ENCODE measurements around the gene FIGN.

The FIGN gene

GRCh38 chr2:163611557-163611906 lies 124.3 kb downstream of the FIGN start:
- Histone ChIP-seq H3K27ac (ENCODE audit: low read depth, low read length) (no peak overlapping the region), H3K4me1 (ENCODE audit: control insufficient read depth in 5 of 5, insufficient read depth in 5 of 5, low read length in 5 of 5) (peaks cover 0 to 22% (median 11%) of the 10 kb centered on the region in 5 donors), H3K4me3 (ENCODE audit: low read depth in 1 of 5, low read length in 5 of 5) (peak overlapping the region; percentile 30 to 53 (median 38)), H3K9me3 (ENCODE audit: control insufficient read depth in 5 of 5, low read length in 5 of 5) (no peaks in the 10 kb centered on the region), H3K9ac (ENCODE audit: low read length in 5 of 5) (no peak overlapping the region), H3K27me3 (ENCODE audit: control insufficient read depth in 5 of 5, insufficient read depth in 4 of 5, low read length in 5 of 5) (no peaks in the 10 kb centered on the region), H3K36me3 (ENCODE audit: control insufficient read depth in 5 of 5, insufficient read depth in 5 of 5, low read length in 5 of 5) (peaks cover 0 to 21% (median 14%) of the 10 kb centered on the region in 5 donors)

- no peak overlapping the region for H3K9ac ChIP-seq (ENCODE audit: low read length in 5 of 5)
- peaks cover 0 to 21% (median 14%) of the 10 kb centered on the region in 5 donors for H3K36me3 ChIP-seq (ENCODE audit: control insufficient read depth in 5 of 5, insufficient read depth in 5 of 5, low read length in 5 of 5)
- H3K4me3 ChIP-seq (ENCODE audit: low read depth in 1 of 5, low read length in 5 of 5): peak overlapping the region; percentile 30 to 53 (median 38)
- peaks cover 0 to 22% (median 11%) of the 10 kb centered on the region in 5 donors for H3K4me1 ChIP-seq (ENCODE audit: control insufficient read depth in 5 of 5, insufficient read depth in 5 of 5, low read length in 5 of 5)
- H3K27ac ChIP-seq (ENCODE audit: low read depth, low read length): no peak overlapping the region
- H3K27me3 ChIP-seq (ENCODE audit: control insufficient read depth in 5 of 5, insufficient read depth in 4 of 5, low read length in 5 of 5): no peaks in the 10 kb centered on the region
- no peaks in the 10 kb centered on the region for H3K9me3 ChIP-seq (ENCODE audit: control insufficient read depth in 5 of 5, low read length in 5 of 5)
Measured at GRCh38 chr2:163610817-163611556, 124.8 kb downstream of the FIGN start.

- Histone ChIP-seq H3K4me1 (ENCODE audit: control insufficient read depth in 5 of 5, insufficient read depth in 5 of 5, low read length in 5 of 5) (peaks cover 0 to 10% (median 6%) of the 10 kb centered on the region in 5 donors), H3K27me3 (ENCODE audit: control insufficient read depth in 5 of 5, insufficient read depth in 4 of 5, low read length in 5 of 5) (no peaks in the 10 kb centered on the region), H3K36me3 (ENCODE audit: control insufficient read depth in 5 of 5, insufficient read depth in 5 of 5, low read length in 5 of 5) (peaks cover 0 to 21% (median 14%) of the 10 kb centered on the region in 5 donors), H3K4me3 (ENCODE audit: low read depth in 1 of 5, low read length in 5 of 5) (no peak overlapping the region), H3K9me3 (ENCODE audit: control insufficient read depth in 5 of 5, low read length in 5 of 5) (no peaks in the 10 kb centered on the region), H3K9ac (ENCODE audit: low read length in 5 of 5) (no peak overlapping the region), H3K27ac (ENCODE audit: low read depth, low read length) (no peak overlapping the region)
Measured at GRCh38 chr2:163607630-163608029, 128.2 kb downstream of the FIGN start.

DNA sequence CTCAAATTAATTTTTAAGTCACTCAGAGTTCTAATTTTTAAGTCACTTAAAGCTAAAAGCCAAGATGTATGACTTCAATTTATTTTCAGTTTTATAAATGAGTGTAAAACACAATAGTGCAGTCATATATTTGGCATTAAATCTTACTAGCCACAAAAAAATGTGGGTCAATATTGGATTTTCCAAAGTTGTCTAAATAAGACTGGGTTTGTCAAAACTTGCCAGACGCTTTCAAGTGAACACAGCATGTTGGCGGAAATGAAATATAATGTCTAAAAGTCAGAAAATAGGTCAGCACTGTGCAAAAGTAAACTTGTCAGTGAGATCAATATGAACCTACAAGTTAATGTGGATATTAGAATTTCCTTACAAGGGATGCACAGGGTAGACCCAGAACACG lies 128.9 kb downstream of the FIGN start:
- Histone ChIP-seq H3K27me3 (ENCODE audit: control insufficient read depth in 5 of 5, insufficient read depth in 4 of 5, low read length in 5 of 5) (no peaks in the 10 kb centered on the region), H3K36me3 (ENCODE audit: control insufficient read depth in 5 of 5, insufficient read depth in 5 of 5, low read length in 5 of 5) (peaks cover 0 to 21% (median 14%) of the 10 kb centered on the region in 5 donors), H3K4me3 (ENCODE audit: low read depth in 1 of 5, low read length in 5 of 5) (no peak overlapping the region), H3K9ac (ENCODE audit: low read length in 5 of 5) (no peak overlapping the region), H3K4me1 (ENCODE audit: control insufficient read depth in 5 of 5, insufficient read depth in 5 of 5, low read length in 5 of 5) (peaks cover 0 to 15% (median 6%) of the 10 kb centered on the region in 5 donors), H3K9me3 (ENCODE audit: control insufficient read depth in 5 of 5, low read length in 5 of 5) (no peaks in the 10 kb centered on the region), H3K27ac (ENCODE audit: low read depth, low read length) (no peak overlapping the region)

DNA sequence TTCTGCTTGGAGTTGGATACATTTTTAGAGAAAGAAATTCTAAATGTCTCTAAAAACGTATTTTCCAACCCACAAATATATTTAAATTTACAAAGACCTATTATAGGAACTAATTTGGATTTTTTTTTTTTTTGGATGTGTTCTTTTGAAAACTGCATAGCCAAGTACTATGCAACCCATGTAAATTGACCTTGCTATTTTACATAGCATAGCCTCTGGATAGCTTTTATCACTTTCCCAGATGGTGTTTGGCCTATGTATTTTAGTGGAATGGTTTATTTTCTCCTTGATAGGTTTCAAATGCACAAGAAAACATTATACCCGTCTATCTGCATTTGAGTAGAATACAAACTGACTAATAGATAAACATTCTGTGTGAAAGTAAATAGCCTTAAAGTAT lies 130.0 kb downstream of the FIGN start:
- H3K9me3 ChIP-seq (ENCODE audit: control insufficient read depth in 5 of 5, low read length in 5 of 5): no peaks in the 10 kb centered on the region
- H3K27me3 ChIP-seq (ENCODE audit: control insufficient read depth in 5 of 5, insufficient read depth in 4 of 5, low read length in 5 of 5): no peaks in the 10 kb centered on the region
- peaks cover 0 to 6% (median under 1%) of the 10 kb centered on the region in 5 donors for H3K4me1 ChIP-seq (ENCODE audit: control insufficient read depth in 5 of 5, insufficient read depth in 5 of 5, low read length in 5 of 5)
- H3K9ac ChIP-seq (ENCODE audit: low read length in 5 of 5): no peak overlapping the region
- H3K4me3 ChIP-seq (ENCODE audit: low read depth in 1 of 5, low read length in 5 of 5): no peak overlapping the region
- peaks cover 0 to 14% (median 11%) of the 10 kb centered on the region in 5 donors for H3K36me3 ChIP-seq (ENCODE audit: control insufficient read depth in 5 of 5, insufficient read depth in 5 of 5, low read length in 5 of 5)
- no peak overlapping the region for H3K27ac ChIP-seq (ENCODE audit: low read depth, low read length)

- Histone ChIP-seq H3K4me1 (ENCODE audit: control insufficient read depth in 5 of 5, insufficient read depth in 5 of 5, low read length in 5 of 5) (peaks cover 0 to 5% (median 0%) of the 10 kb centered on the region in 5 donors), H3K4me3 (ENCODE audit: low read depth in 1 of 5, low read length in 5 of 5) (no peak overlapping the region), H3K27me3 (ENCODE audit: control insufficient read depth in 5 of 5, insufficient read depth in 4 of 5, low read length in 5 of 5) (no peaks in the 10 kb centered on the region), H3K27ac (ENCODE audit: low read depth, low read length) (no peak overlapping the region), H3K36me3 (ENCODE audit: control insufficient read depth in 5 of 5, insufficient read depth in 5 of 5, low read length in 5 of 5) (peaks cover 0 to 7% (median 6%) of the 10 kb centered on the region in 5 donors), H3K9ac (ENCODE audit: low read length in 5 of 5) (no peak overlapping the region), H3K9me3 (ENCODE audit: control insufficient read depth in 5 of 5, low read length in 5 of 5) (no peaks in the 10 kb centered on the region)
Measured at GRCh38 chr2:163604941-163605555, 130.8 kb downstream of the FIGN start.

DNA sequence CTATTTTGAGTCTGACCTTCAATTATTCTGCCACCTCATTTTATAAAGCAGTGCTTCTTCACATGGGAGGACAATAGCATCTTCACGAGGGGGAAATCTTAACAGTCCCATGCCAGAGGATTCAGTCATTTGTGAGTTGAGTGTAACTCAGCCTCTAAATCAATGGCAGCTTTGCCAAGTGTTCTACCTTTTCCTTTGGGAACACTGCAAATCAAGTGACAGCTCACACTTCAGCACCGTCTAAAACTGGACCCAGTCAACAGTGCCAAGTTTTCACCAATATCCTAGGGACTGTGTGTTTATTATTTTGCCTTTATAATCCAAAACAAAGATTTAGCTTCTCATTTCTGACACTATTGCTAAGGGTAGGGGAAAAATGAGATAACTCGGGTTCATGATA lies 133.6 kb downstream of the FIGN start:
- Histone ChIP-seq H3K36me3 (ENCODE audit: control insufficient read depth in 5 of 5, insufficient read depth in 5 of 5, low read length in 5 of 5) (no peaks in the 10 kb centered on the region), H3K9me3 (ENCODE audit: control insufficient read depth in 5 of 5, low read length in 5 of 5) (no peaks in the 10 kb centered on the region), H3K27me3 (ENCODE audit: control insufficient read depth in 5 of 5, insufficient read depth in 4 of 5, low read length in 5 of 5) (no peaks in the 10 kb centered on the region), H3K27ac (ENCODE audit: low read depth, low read length) (no peak overlapping the region), H3K9ac (ENCODE audit: low read length in 5 of 5) (no peak overlapping the region), H3K4me3 (ENCODE audit: low read depth in 1 of 5, low read length in 5 of 5) (no peak overlapping the region), H3K4me1 (ENCODE audit: control insufficient read depth in 5 of 5, insufficient read depth in 5 of 5, low read length in 5 of 5) (peaks cover 0 to 5% (median 0%) of the 10 kb centered on the region in 5 donors)

DNA sequence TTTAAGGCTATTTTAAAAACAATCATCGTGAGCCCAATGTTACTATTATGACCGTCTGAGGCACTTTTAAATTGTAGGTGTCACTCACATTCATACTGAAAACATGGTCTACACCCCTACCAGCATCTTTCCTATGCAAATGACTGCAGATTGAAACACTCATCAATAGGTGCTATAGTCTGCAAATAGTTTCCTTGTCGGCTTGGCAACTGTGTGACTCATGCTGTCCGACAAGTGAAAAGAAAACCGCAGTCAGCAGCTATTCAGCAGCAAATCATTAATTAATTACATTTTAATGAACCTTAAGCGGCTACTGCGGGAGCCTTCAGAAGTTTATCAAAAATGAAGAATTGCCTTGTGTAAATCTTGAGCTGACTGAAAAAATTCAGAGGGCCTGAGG lies 134.4 kb downstream of the FIGN start:
- no peaks in the 10 kb centered on the region for H3K9me3 ChIP-seq (ENCODE audit: control insufficient read depth in 5 of 5, low read length in 5 of 5)

GRCh38 chr2:163600801-163601200 lies 135.0 kb downstream of the FIGN start:
- Histone ChIP-seq H3K9ac (ENCODE audit: low read length in 5 of 5) (no peak overlapping the region), H3K9me3 (ENCODE audit: control insufficient read depth in 5 of 5, low read length in 5 of 5) (no peaks in the 10 kb centered on the region), H3K27ac (ENCODE audit: low read depth, low read length) (no peak overlapping the region), H3K4me1 (ENCODE audit: control insufficient read depth in 5 of 5, insufficient read depth in 5 of 5, low read length in 5 of 5) (peaks cover 0 to 5% (median 0%) of the 10 kb centered on the region in 5 donors), H3K27me3 (ENCODE audit: control insufficient read depth in 5 of 5, insufficient read depth in 4 of 5, low read length in 5 of 5) (no peaks in the 10 kb centered on the region), H3K36me3 (ENCODE audit: control insufficient read depth in 5 of 5, insufficient read depth in 5 of 5, low read length in 5 of 5) (no peaks in the 10 kb centered on the region), H3K4me3 (ENCODE audit: low read depth in 1 of 5, low read length in 5 of 5) (no peak overlapping the region)

More for the DNA sequence above, 134.4 kb downstream of the FIGN start:
- Histone ChIP-seq H3K4me3 (ENCODE audit: low read depth in 1 of 5, low read length in 5 of 5) (no peak overlapping the region), H3K27ac (ENCODE audit: low read depth, low read length) (no peak overlapping the region), H3K9ac (ENCODE audit: low read length in 5 of 5) (no peak overlapping the region), H3K4me1 (ENCODE audit: control insufficient read depth in 5 of 5, insufficient read depth in 5 of 5, low read length in 5 of 5) (peaks cover 0 to 5% (median 0%) of the 10 kb centered on the region in 5 donors), H3K36me3 (ENCODE audit: control insufficient read depth in 5 of 5, insufficient read depth in 5 of 5, low read length in 5 of 5) (no peaks in the 10 kb centered on the region), H3K27me3 (ENCODE audit: control insufficient read depth in 5 of 5, insufficient read depth in 4 of 5, low read length in 5 of 5) (no peaks in the 10 kb centered on the region)

DNA sequence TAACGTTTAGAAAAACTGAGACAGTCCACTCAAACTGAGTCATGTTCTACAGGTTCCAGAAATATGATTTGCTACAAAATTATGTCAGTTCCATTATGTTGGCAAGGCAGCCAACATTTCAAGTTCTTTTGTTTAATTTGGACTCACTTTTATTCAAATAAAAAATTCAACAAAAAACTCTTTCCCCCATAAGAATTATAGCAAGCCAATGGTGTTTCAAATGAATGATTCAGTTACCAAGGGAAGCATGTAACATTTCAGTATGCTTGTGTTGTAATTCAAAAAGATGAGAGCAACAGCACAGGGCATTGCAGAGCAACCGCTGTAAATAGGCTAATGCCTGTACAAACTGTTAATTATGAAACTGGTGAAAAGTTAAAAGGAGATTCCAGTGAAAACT lies 140.8 kb downstream of the FIGN start:
- Histone ChIP-seq H3K9me3 (ENCODE audit: control insufficient read depth in 5 of 5, low read length in 5 of 5) (no peaks in the 10 kb centered on the region), H3K36me3 (ENCODE audit: control insufficient read depth in 5 of 5, insufficient read depth in 5 of 5, low read length in 5 of 5) (no peaks in the 10 kb centered on the region), H3K4me3 (ENCODE audit: low read depth in 1 of 5, low read length in 5 of 5) (no peak overlapping the region), H3K27ac (ENCODE audit: low read depth, low read length) (no peak overlapping the region), H3K4me1 (ENCODE audit: control insufficient read depth in 5 of 5, insufficient read depth in 5 of 5, low read length in 5 of 5) (peaks cover 0 to 20% (median 0%) of the 10 kb centered on the region in 5 donors), H3K27me3 (ENCODE audit: control insufficient read depth in 5 of 5, insufficient read depth in 4 of 5, low read length in 5 of 5) (no peaks in the 10 kb centered on the region), H3K9ac (ENCODE audit: low read length in 5 of 5) (no peak overlapping the region)

Data from subcutaneous abdominal adipose tissue (tissue), 5 donors.